Measurements from ENCODE around the gene CLSTN3.
A peak's percentile ranks its signal among the peaks of the same experiment; 100 is the strongest.

The CLSTN3 gene

DNA sequence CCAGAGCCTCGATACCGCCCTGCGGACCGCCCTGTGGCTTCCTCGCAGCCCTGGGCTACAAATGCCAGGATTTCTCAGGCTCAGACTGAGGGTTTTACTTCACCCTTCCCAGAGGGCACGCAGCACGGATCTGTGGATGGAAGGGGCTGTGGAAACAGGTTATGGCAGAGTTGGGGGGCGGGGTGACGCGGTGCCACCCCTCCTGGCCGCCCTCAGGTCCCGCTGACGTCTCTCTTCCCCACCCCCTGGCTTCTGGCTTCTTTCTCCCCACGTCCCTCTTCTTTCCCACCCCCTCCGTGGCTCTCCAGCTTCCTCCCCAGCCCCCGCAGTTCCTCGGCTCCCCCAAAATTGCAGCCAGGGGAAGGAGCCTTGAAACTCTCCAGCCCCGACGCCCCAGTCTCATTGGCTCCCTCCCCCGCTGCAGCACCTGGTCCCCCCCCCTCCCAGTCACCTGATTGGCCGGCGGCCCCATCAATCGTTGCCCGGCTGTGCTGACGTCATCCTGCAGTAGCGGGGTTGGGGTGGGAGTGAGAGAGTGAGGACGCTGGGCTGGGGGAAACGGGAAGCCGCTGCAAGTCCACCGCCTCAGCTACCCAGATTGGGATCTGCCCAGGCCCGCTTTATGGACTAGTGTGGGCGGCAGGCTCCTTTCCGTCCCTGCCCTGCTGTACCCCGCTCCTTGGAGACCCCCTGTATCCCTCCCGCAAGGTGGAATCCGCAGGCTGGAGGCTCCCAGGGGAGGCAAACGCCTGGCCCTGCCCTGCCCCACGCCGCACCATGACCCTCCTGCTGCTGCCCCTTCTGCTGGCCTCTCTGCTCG, at the start of gene CLSTN3 (continued):
- TF ChIP-seq ZBTB49 (tag by site-specific recombination; IDR thresholded peaks at IDR 0.05; ENCODE audit: low read depth) (no peak), ZNF529 (tag by site-specific recombination; IDR thresholded peaks at IDR 0.05; ENCODE audit: insufficient replicate concordance) (no peak), ZNF133 (tag by site-specific recombination; IDR thresholded peaks at IDR 0.05) (no peak), KLF7 (tag by site-specific recombination; IDR thresholded peaks at IDR 0.05; ENCODE audit: borderline replicate concordance) (peak; percentile 8; the same call in 1 of the 2 replicates), RBAK (tag by site-specific recombination; IDR thresholded peaks at IDR 0.05) (no peak), ZNF623 (tag by site-specific recombination; IDR thresholded peaks at IDR 0.05) (no peak), ZNF148 (tag by site-specific recombination; IDR thresholded peaks at IDR 0.05; ENCODE audit: borderline replicate concordance) (no peak), ZNF76 (tag by site-specific recombination; IDR thresholded peaks at IDR 0.05; ENCODE audit: borderline replicate concordance, low read depth) (peak; percentile 46), HOXC10 (CRISPR knock-in tag; IDR thresholded peaks at IDR 0.05) (no peak), TSHZ1 (tag by site-specific recombination; IDR thresholded peaks at IDR 0.05; ENCODE audit: borderline replicate concordance) (no peak), HOXD13 (CRISPR knock-in tag; IDR thresholded peaks at IDR 0.05; ENCODE audit: borderline replicate concordance) (no peak), ZNF785 (tag by site-specific recombination; IDR thresholded peaks at IDR 0.05) (no peak), ZNF596 (tag by site-specific recombination; IDR thresholded peaks at IDR 0.05) (no peak), IKZF3 (tag by site-specific recombination; IDR thresholded peaks at IDR 0.05) (no peak), SCRT1 (tag by site-specific recombination; IDR thresholded peaks at IDR 0.05; ENCODE audit: borderline replicate concordance) (peak; percentile 55; the same call in 1 of the 2 replicates), ZNF292 (tag by site-specific recombination; IDR thresholded peaks at IDR 0.05; ENCODE audit: borderline replicate concordance, low read depth) (no peak), ZSCAN30 (tag by site-specific recombination; IDR thresholded peaks at IDR 0.05) (no peak), ZBTB7A (tag by site-specific recombination; IDR thresholded peaks at IDR 0.05; ENCODE audit: low read depth) (0 out of 2 replicates have a peak, but pooled peaks have one; percentile 73), ZFP3 (tag by site-specific recombination; IDR thresholded peaks at IDR 0.05; ENCODE audit: low read depth) (no peak), ZSCAN18 (tag by site-specific recombination; IDR thresholded peaks at IDR 0.05) (no peak), ZBTB26 (tag by site-specific recombination; optimal IDR thresholded peaks at IDR 0.05) (peak; percentile 20), KLF16 (tag by site-specific recombination; IDR thresholded peaks at IDR 0.05) (peak; percentile 69; the same call in 1 of the 2 replicates), ZNF239 (tag by site-specific recombination; IDR thresholded peaks at IDR 0.05) (no peak), ZNF398 (tag by site-specific recombination; IDR thresholded peaks at IDR 0.05) (peak; percentile 98)

Measured in HEK293 (cell line).